ENCODE results near the gene PTGER3. TPM values are rescaled to one million over a fixed set of nuclear protein-coding genes. Genes with fewer than 3 reads are reported as not detected.

The PTGER3 gene
- total RNA-seq, 1 donor from 2014 or later: 2.8 TPM

GRCh38 chr1:71068325-71069240 is 21.0 kb upstream of the PTGER3 start:
- no peaks in the 10 kb centered on the region for H3K27me3 Mint-ChIP-seq

GRCh38 chr1:71054791-71055190 is 7.2 kb upstream of the PTGER3 start:
- H3K27ac Mint-ChIP-seq: no peak overlapping the region
- peaks cover 11% of the 10 kb centered on the region for H3K27me3 Mint-ChIP-seq
- H3K36me3 Mint-ChIP-seq: peaks cover 17% of the 10 kb centered on the region
- no peaks in the 10 kb centered on the region for H3K9me3 Mint-ChIP-seq
- H3K4me3 Mint-ChIP-seq: no peak overlapping the region
- no peak for TF ChIP-seq CTCF (conservative IDR thresholded peaks at IDR 0.05)
- no peaks in the 10 kb centered on the region for H3K4me1 Mint-ChIP-seq (ENCODE audit: unreplicated experiment)
- no peak for DNase-seq (ENCODE audit: extremely low spot score, unreplicated experiment)

More at GRCh38 chr1:71068325-71069240, 21.0 kb upstream of the PTGER3 start:
- H3K27ac Mint-ChIP-seq: no peak overlapping the region
- TF ChIP-seq CTCF (conservative IDR thresholded peaks at IDR 0.05): no peak
- no peaks in the 10 kb centered on the region for H3K4me1 Mint-ChIP-seq (ENCODE audit: unreplicated experiment)
- peaks cover 33% of the 10 kb centered on the region for H3K36me3 Mint-ChIP-seq
- no peaks in the 10 kb centered on the region for H3K9me3 Mint-ChIP-seq
- no peak overlapping the region for H3K4me3 Mint-ChIP-seq
- DNase-seq (ENCODE audit: extremely low spot score, unreplicated experiment): no peak

GRCh38 chr1:71054281-71054731 is 6.7 kb upstream of the PTGER3 start:
- H3K9me3 Mint-ChIP-seq: no peaks in the 10 kb centered on the region
- no peak overlapping the region for H3K4me3 Mint-ChIP-seq
- peaks cover 15% of the 10 kb centered on the region for H3K27me3 Mint-ChIP-seq
- no peak for TF ChIP-seq CTCF (conservative IDR thresholded peaks at IDR 0.05)
- no peaks in the 10 kb centered on the region for H3K4me1 Mint-ChIP-seq (ENCODE audit: unreplicated experiment)
- no peak overlapping the region for H3K27ac Mint-ChIP-seq
- DNase-seq (ENCODE audit: extremely low spot score, unreplicated experiment): no peak
- peaks cover 15% of the 10 kb centered on the region for H3K36me3 Mint-ChIP-seq

GRCh38 chr1:71053758-71054157 is 6.1 kb upstream of the PTGER3 start:
- Mint-ChIP-seq H3K4me3 (no peak overlapping the region), H3K4me1 (ENCODE audit: unreplicated experiment) (no peaks in the 10 kb centered on the region), H3K36me3 (peaks cover 9% of the 10 kb centered on the region), H3K9me3 (no peaks in the 10 kb centered on the region), H3K27me3 (peaks cover 20% of the 10 kb centered on the region), H3K27ac (no peak overlapping the region)
- DNase-seq (ENCODE audit: extremely low spot score, unreplicated experiment): no peak
- no peak for TF ChIP-seq CTCF (conservative IDR thresholded peaks at IDR 0.05)

GRCh38 chr1:71053146-71053545 is 5.5 kb upstream of the PTGER3 start:
- Mint-ChIP-seq H3K4me3 (no peak overlapping the region), H3K36me3 (peaks cover 7% of the 10 kb centered on the region), H3K4me1 (ENCODE audit: unreplicated experiment) (no peaks in the 10 kb centered on the region), H3K27me3 (peaks cover 26% of the 10 kb centered on the region), H3K9me3 (no peaks in the 10 kb centered on the region), H3K27ac (no peak overlapping the region)
- TF ChIP-seq CTCF (conservative IDR thresholded peaks at IDR 0.05): no peak
- DNase-seq (ENCODE audit: extremely low spot score, unreplicated experiment): no peak

Measured in type B pancreatic cell (in vitro differentiated cells).